RPMI8226 (cell line): ENCODE measurements around the gene MISFA.
"Not testable (repeated sequence)": the region's sequence is repeated elsewhere in the genome, so short reads cannot be mapped to it uniquely, and the experiment has no call there.

ENCODE experiments used
- DNase-seq: peaks from one replicate; pipeline ENCODE4 v3.0.0-alpha.2; 2015

Gene MISFA

DNA sequence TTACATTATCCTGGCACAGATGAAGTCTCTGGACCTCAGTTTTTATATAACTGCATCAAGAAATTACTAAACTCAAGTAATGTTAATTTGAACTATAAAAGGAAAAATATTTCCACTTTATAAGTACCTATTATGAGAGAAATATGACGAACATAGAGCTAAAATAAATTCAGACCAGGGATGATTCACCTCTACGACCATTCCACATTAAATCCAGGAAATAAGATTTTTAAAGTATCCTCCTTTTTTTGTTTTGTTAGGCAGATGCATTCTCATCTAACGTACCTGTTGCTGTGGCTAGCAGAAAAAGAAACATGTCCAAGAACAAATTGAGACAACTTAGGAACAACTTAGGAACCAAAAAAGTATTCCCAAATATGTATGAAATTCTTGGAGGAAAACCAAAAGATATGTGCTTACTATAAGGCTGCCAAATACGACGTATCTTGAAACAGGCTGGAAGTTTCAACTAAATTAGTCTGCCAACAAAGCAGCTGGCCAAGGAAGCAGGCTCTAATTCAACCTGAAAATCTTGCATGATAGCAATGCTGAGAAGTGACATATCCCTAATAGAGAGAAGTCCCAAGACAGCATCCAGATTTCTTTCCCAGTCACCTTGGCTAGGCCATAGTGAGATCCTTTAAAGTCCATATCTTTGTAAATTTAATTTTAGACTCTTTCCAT lies 18.9 kb downstream of the MISFA start:
- DNase-seq, result no peak

DNA sequence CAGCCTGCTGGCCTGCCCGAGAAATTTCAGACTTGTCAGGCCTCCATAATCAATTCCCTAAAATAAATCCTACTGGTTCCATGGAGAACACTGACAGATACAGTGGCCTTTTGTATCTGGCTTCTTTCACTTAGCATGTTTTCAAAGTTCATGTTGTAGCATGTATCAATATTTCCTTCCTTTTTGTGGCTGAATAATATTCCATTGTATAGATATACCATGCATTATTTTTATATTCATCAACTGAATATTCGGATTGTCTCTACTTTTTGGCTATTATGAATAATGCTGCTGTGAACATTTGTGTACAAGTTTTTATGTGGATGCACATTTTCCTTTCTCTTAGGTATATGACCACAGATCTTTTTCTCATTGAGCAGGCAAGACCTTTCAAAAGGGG lies 24.1 kb downstream of the MISFA start:
- DNase-seq, result no peak

DNA sequence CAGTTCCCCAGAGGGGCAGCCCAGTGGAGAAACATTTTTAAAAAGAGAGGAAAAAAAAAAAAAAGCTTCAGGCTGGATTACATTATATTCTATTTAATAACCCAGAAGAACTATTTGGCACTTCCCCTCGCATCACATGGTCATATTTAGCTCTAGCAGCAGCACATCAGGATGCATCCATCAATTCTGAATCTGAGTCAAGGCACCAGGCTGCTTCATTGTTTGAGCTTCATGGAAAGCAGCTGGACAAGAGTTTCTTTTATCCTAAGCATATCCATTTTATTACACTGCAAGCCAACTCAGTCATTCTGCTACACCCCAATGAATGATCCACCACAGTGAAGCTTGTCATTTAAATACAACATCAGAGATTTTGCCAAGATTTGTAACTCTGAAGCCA lies 24.6 kb downstream of the MISFA start:
- DNase-seq, result no peak

DNA sequence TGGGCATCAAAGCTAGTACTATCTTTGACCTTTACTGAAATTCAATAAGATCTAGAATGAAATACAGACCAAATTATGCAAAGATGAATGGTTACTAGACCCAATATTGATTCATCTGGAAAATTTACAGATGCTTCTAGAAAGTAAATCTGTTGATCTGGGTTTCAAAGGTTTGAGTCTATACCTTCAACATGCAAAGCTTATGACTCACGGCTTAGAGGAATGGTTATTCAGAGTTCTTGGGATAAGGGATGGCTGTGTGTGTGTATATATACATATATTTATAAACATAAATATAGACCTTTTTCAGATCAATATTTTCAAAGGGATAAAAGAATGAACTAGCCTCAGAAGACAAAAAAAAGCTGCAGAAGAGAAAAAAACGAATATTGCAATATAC lies 33.3 kb downstream of the MISFA start:
- DNase-seq, result no peak

DNA sequence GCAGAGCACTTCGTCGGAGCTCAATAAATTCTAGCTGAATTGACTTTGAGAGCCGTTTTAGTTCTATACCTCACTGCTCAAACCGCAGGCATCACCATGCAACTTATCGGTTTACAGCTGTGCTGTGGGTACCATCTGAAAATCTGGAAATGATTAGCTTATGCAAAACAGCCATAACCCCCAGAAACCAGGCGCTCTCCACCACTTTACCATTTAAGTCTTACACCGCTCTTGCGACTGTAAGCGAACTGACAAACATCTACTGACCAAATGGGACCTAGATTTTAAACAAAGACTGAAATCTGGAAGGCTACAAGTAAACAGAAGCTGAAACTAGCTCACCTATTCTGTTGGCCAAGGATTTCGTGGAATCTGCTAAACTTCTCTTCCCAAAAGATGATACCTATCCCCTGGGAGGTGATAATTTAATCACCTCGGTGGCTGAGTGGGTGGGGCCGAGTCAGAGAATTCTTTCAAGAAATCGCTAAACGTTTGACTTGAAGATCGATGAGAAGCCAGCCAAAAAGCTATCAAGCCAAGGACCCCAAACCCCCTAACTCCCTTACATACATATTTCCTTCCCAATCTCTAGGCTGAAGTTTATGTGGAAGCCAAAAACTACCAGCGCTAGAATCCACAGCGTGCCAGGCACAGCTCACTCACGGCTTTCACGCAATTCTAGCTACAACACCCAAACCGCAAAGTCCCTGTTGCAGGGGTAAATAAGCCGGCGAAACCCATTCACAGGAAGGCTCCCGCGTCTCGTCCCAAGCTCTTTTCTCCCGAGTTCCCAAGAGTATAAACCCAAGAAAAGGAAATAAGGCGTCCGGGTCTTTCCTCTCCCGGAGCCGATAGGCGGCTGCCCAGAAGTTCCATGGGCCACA lies 33.9 kb downstream of the MISFA start:
- no peak for DNase-seq

DNA sequence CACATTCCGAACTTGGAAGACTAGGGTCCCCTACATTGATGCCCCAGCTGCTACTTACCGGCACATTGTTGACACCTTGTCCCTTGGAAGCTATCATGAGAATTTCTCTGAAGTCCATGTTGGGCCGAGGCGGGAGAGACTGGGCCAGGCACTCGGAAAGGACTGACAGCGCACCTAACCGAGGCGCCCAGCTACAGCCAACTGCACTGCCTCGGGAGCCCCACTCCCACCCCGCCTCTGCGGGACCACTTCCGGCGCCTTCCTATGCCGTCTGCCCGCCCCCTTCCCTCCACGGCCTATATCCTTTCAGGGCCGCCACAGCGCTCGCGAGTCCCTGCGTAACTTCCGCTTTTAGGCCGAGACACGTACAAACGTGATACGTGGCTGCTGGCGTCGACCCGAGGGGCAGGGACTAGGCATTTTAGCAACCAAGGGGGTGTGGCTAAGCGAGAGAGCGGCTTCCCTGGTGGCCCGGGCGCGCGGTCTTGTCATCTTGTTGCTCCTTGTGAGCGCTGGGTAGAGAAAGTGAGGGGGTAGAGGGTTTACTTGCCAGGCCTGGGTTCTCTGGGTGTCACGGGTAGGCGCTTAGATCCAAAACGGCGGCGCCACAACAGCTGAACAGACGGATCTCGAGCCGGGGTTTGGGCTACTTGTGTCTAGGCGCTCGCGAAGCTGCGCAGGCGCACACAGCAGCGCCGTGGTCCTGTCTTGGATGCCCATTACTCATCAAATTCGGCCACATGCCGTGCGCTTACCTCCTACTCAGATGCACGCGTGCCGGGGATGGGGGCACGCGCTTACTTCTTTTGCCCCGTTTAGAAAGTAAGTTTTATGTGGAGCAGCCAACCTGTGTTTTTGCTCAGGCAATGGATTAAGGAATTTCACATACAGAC lies 34.8 kb downstream of the MISFA start, which contains the start of gene SPTY2D1:
Gene SPTY2D1 (minus strand): TSS at position 203 of the 893 bp plus-strand sequence. CDS start 85 bp downstream, at position 118.
- peak; percentile 98 for DNase-seq

DNA sequence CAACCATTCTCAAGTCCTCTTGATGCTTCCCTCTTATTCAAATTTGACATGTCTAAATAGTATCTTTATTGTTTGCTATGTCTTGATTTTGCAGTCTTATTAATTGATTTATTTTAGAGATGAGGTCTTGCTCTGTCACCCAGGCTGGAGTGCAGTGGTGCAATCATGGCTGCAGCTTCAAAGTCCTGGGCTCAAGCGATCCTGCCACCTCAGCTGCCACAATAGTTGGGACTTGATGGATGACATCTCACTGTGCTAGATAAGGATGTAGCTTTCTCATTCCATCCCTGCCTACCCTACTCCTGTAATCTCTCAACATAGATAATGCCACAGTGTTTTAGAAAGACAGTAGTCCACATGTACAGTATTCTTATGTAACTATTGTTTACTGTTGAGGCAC lies 42.1 kb downstream of the MISFA start:
- no peak for DNase-seq

DNA sequence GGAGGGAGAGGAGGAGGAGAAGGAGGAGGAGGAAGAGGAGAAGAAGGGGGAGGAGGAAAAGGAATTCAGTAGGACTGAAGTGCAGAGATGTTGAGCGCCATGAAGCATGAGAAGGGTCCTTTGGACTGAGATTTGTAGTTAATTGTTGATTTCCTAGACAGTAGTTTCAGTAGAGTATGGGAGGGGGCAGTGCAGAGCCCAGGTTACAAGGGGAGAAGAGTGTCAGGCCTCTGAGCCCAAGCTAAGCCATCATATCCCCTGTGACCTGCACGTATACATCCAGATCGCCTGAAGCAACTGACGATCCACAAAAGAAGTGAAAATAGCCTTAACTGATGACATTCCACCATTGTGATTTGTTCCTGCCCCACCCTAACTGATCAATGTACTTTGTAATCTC lies 43.4 kb downstream of the MISFA start:
- not testable (repeated sequence) for DNase-seq

DNA sequence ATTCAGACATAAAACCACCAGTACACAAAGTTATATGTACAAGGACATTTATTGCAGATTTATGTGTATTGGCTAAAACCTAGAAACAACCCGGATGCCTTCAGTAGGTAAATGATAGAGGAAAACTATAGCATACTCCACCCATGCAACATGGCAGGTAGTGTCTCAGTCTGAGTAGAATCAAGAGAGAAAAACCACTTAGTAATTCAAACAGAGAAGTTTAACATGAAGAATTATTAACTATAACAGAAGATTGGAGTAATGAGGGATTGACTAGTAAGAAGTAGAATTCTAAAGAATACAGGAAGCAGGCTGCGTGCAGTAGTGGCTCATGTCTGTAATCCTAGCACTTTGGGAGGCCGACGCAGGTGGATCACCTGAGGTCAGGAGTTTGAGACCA lies 50.8 kb downstream of the MISFA start:
- DNase-seq, result no peak

DNA sequence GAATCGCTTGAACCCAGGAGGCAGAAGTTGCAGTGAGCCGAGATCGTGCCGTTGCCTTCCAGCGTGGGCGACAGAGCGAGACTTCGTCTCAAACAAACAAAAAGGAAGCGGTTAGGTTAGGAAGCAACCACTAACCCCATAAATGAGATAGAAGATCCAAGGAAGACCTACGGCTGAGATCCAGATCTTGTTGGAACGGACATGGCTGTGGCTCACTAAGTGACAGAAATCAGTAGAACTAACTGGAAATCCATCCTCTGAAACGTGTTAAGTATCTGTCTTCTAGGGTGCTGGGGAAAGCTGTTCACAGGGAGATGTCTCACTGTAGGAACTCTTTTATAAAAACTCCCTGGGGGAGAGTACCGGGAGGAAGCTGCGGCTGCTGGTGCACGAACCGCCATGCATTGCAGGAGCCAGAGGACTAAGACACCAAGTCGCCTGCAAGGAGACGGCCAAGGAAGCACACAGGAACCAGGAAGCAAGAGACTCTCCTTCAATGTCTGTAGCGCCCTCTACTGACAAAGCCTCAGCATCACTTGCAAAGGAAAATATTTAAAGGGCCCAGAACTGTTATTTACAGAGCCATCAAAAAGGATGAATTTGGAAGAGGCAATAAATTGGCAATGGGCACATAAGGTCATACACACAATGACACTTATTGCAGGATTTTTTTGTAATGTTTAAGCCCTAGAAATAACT lies 51.4 kb downstream of the MISFA start:
- DNase-seq, result peak; percentile 66
